Measurements from ENCODE around the gene C2CD4A.

C2CD4A gene

GRCh38 chr15:62087671-62088352, 21.0 kb downstream of the C2CD4A start:
- peaks cover 7% of the 10 kb centered on the region for H3K9me3 Mint-ChIP-seq
- peaks cover 34% of the 10 kb centered on the region for H3K4me1 Mint-ChIP-seq
- no peak for TF ChIP-seq CTCF (IDR thresholded peaks at IDR 0.05; ENCODE audit: unreplicated experiment in 3 of 3)
- H3K4me3 Mint-ChIP-seq = no peak overlapping the region
- H3K27ac Mint-ChIP-seq = peak overlapping the region; percentile 34 to 66 (median 47)
- H3K36me3 Mint-ChIP-seq (ENCODE audit: low read depth) = no peaks in the 10 kb centered on the region
- peaks cover 6% of the 10 kb centered on the region for H3K27me3 Mint-ChIP-seq (ENCODE audit: low read depth)

GRCh38 chr15:62088353-62088693, 21.5 kb downstream of the C2CD4A start:
- peak overlapping the region; percentile 34 to 66 (median 47) for H3K27ac Mint-ChIP-seq

GRCh38 chr15:62089616-62090015, 22.8 kb downstream of the C2CD4A start:
- Mint-ChIP-seq H3K27me3 (ENCODE audit: low read depth) (no peaks in the 10 kb centered on the region), H3K4me1 (peaks cover 33% of the 10 kb centered on the region), H3K27ac (no peak overlapping the region), H3K9me3 (no peaks in the 10 kb centered on the region), H3K36me3 (ENCODE audit: low read depth) (no peaks in the 10 kb centered on the region), H3K4me3 (no peak overlapping the region)
- TF ChIP-seq CTCF (IDR thresholded peaks at IDR 0.05; ENCODE audit: unreplicated experiment in 3 of 3) = no peak

More at GRCh38 chr15:62088353-62088693, 21.5 kb downstream of the C2CD4A start:
- Mint-ChIP-seq H3K4me3 (no peak overlapping the region), H3K4me1 (peaks cover 34% of the 10 kb centered on the region), H3K27me3 (ENCODE audit: low read depth) (peaks cover 6% of the 10 kb centered on the region), H3K9me3 (peaks cover 7% of the 10 kb centered on the region), H3K36me3 (ENCODE audit: low read depth) (no peaks in the 10 kb centered on the region)
- TF ChIP-seq CTCF (IDR thresholded peaks at IDR 0.05; ENCODE audit: unreplicated experiment in 3 of 3) = no peak

GRCh38 chr15:62090988-62091387, 24.2 kb downstream of the C2CD4A start:
- no peak overlapping the region for H3K4me3 Mint-ChIP-seq
- no peak overlapping the region for H3K27ac Mint-ChIP-seq
- no peak for TF ChIP-seq CTCF (IDR thresholded peaks at IDR 0.05; ENCODE audit: unreplicated experiment in 3 of 3)
- peaks cover 26% of the 10 kb centered on the region for H3K4me1 Mint-ChIP-seq
- H3K36me3 Mint-ChIP-seq (ENCODE audit: low read depth) = no peaks in the 10 kb centered on the region
- H3K9me3 Mint-ChIP-seq = no peaks in the 10 kb centered on the region
- no peaks in the 10 kb centered on the region for H3K27me3 Mint-ChIP-seq (ENCODE audit: low read depth)

GRCh38 chr15:62093809-62094208, 27.0 kb downstream of the C2CD4A start:
- peaks cover 12% of the 10 kb centered on the region for H3K4me1 Mint-ChIP-seq
- no peaks in the 10 kb centered on the region for H3K36me3 Mint-ChIP-seq (ENCODE audit: low read depth)
- H3K9me3 Mint-ChIP-seq = no peaks in the 10 kb centered on the region

More at GRCh38 chr15:62093809-62094208, 27.0 kb downstream of the C2CD4A start:
- Mint-ChIP-seq H3K4me3 (no peak overlapping the region), H3K27me3 (ENCODE audit: low read depth) (peaks cover 5% of the 10 kb centered on the region), H3K27ac (no peak overlapping the region)
- no peak for TF ChIP-seq CTCF (IDR thresholded peaks at IDR 0.05; ENCODE audit: unreplicated experiment in 3 of 3)
